ENCODE measurements around the gene ING3. TPM values are rescaled to one million over a fixed set of nuclear protein-coding genes. Genes with fewer than 3 reads are reported as not detected.
A peak's percentile ranks its signal among the peaks of the same experiment; 100 is the strongest.

Gene ING3
- total and polyA plus RNA-seq, 9 of the 15 experiments (the other 6 are each of a cell fraction or from before 2014, with no cell fraction given): 22.8 to 233 (median 50.4) TPM

DNA sequence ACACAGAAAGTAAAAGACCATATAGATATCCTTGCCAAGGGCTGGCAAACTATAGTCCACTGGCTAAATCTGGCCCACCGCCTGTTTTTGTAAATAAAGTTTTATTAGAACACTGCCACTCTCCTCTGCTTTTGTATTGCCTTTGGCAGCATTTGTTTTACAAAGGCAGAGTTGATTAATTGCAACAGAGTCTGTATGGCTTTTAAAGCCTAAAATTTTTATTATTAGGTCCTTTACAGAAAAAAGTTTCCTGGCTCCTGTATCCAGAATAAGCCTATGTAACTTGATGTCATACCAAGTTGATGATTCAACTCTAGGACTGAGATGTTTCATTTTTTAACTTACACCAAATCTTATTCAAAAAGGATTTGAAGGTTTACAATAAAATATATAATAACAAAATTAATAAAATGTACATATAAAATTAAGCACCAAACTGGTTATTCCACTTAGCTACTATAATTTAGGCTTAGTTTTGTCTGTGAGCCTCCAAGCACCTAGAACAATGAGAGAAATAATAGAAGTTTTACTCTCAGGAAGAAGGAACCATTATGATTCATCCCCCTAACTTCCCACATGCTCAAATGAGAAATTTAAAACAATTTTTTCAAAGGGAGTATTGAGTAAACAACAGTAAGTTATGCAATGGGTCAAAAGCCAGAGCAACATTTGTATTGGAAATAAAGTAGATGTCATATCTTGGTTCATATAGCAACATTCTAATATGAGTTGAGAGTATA is 69.8 kb downstream of the ING3 start (continued):
- TF ChIP-seq ZNF445 (CRISPR knock-in tag; IDR thresholded peaks at IDR 0.05; ENCODE audit: low read depth) (no peak), ZNF134 (CRISPR knock-in tag; conservative IDR thresholded peaks at IDR 0.05) (no peak), SRSF7 (optimal IDR thresholded peaks at IDR 0.05; ENCODE audit: low read depth, low read length) (no peak), HLTF (IDR thresholded peaks at IDR 0.05) (no peak), SUPT5H (IDR thresholded peaks at IDR 0.05) (no peak), FOSL1 (tag; conservative IDR thresholded peaks at IDR 0.05) (peak; percentile 45; the same call in 1 of the 2 replicates), JUNB (CRISPR knock-in tag; conservative IDR thresholded peaks at IDR 0.05) (no peak), NR2C2 (CRISPR knock-in tag; IDR thresholded peaks at IDR 0.05) (no peak), NR2C2 (tag; IDR thresholded peaks at IDR 0.05) (no peak), SMARCA4 (IDR thresholded peaks at IDR 0.05) (peak; percentile 20; the same call in 1 of the 2 replicates), COPS2 (conservative IDR thresholded peaks at IDR 0.05) (no peak), BCL6 (CRISPR knock-in tag; IDR thresholded peaks at IDR 0.05) (no peak), ZEB2 (IDR thresholded peaks at IDR 0.05) (no peak), CEBPB (tag; IDR thresholded peaks at IDR 0.05) (peak; percentile 89), ZNF57 (CRISPR knock-in tag; IDR thresholded peaks at IDR 0.05) (no peak), NFIC (IDR thresholded peaks at IDR 0.05) (peak; percentile 63)
- TF ChIP-seq, protein P1, sequence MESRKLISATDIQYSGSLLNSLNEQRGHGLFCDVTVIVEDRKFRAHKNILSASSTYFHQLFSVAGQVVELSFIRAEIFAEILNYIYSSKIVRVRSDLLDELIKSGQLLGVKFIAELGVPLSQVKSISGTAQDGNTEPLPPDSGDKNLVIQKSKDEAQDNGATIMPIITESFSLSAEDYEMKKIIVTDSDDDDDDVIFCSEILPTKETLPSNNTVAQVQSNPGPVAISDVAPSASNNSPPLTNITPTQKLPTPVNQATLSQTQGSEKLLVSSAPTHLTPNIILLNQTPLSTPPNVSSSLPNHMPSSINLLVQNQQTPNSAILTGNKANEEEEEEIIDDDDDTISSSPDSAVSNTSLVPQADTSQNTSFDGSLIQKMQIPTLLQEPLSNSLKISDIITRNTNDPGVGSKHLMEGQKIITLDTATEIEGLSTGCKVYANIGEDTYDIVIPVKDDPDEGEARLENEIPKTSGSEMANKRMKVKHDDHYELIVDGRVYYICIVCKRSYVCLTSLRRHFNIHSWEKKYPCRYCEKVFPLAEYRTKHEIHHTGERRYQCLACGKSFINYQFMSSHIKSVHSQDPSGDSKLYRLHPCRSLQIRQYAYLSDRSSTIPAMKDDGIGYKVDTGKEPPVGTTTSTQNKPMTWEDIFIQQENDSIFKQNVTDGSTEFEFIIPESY (CRISPR knock-in tag; IDR thresholded peaks at IDR 0.05): no peak
- TF ChIP-seq, protein P2, sequence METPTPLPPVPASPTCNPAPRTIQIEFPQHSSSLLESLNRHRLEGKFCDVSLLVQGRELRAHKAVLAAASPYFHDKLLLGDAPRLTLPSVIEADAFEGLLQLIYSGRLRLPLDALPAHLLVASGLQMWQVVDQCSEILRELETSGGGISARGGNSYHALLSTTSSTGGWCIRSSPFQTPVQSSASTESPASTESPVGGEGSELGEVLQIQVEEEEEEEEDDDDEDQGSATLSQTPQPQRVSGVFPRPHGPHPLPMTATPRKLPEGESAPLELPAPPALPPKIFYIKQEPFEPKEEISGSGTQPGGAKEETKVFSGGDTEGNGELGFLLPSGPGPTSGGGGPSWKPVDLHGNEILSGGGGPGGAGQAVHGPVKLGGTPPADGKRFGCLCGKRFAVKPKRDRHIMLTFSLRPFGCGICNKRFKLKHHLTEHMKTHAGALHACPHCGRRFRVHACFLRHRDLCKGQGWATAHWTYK (CRISPR knock-in tag; IDR thresholded peaks at IDR 0.05): no peak
- TF ChIP-seq, protein P3, sequence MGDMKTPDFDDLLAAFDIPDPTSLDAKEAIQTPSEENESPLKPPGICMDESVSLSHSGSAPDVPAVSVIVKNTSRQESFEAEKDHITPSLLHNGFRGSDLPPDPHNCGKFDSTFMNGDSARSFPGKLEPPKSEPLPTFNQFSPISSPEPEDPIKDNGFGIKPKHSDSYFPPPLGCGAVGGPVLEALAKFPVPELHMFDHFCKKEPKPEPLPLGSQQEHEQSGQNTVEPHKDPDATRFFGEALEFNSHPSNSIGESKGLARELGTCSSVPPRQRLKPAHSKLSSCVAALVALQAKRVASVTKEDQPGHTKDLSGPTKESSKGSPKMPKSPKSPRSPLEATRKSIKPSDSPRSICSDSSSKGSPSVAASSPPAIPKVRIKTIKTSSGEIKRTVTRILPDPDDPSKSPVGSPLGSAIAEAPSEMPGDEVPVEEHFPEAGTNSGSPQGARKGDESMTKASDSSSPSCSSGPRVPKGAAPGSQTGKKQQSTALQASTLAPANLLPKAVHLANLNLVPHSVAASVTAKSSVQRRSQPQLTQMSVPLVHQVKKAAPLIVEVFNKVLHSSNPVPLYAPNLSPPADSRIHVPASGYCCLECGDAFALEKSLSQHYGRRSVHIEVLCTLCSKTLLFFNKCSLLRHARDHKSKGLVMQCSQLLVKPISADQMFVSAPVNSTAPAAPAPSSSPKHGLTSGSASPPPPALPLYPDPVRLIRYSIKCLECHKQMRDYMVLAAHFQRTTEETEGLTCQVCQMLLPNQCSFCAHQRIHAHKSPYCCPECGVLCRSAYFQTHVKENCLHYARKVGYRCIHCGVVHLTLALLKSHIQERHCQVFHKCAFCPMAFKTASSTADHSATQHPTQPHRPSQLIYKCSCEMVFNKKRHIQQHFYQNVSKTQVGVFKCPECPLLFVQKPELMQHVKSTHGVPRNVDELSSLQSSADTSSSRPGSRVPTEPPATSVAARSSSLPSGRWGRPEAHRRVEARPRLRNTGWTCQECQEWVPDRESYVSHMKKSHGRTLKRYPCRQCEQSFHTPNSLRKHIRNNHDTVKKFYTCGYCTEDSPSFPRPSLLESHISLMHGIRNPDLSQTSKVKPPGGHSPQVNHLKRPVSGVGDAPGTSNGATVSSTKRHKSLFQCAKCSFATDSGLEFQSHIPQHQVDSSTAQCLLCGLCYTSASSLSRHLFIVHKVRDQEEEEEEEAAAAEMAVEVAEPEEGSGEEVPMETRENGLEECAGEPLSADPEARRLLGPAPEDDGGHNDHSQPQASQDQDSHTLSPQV (IDR thresholded peaks at IDR 0.05): no peak
- TF ChIP-seq, protein P4, sequence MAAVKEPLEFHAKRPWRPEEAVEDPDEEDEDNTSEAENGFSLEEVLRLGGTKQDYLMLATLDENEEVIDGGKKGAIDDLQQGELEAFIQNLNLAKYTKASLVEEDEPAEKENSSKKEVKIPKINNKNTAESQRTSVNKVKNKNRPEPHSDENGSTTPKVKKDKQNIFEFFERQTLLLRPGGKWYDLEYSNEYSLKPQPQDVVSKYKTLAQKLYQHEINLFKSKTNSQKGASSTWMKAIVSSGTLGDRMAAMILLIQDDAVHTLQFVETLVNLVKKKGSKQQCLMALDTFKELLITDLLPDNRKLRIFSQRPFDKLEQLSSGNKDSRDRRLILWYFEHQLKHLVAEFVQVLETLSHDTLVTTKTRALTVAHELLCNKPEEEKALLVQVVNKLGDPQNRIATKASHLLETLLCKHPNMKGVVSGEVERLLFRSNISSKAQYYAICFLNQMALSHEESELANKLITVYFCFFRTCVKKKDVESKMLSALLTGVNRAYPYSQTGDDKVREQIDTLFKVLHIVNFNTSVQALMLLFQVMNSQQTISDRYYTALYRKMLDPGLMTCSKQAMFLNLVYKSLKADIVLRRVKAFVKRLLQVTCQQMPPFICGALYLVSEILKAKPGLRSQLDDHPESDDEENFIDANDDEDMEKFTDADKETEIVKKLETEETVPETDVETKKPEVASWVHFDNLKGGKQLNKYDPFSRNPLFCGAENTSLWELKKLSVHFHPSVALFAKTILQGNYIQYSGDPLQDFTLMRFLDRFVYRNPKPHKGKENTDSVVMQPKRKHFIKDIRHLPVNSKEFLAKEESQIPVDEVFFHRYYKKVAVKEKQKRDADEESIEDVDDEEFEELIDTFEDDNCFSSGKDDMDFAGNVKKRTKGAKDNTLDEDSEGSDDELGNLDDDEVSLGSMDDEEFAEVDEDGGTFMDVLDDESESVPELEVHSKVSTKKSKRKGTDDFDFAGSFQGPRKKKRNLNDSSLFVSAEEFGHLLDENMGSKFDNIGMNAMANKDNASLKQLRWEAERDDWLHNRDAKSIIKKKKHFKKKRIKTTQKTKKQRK (IDR thresholded peaks at IDR 0.05; ENCODE audit: borderline replicate concordance, low read depth, low read length): no peak
